22Rv1 (cell line): ENCODE measurements around the gene TPRG1.

ENCODE experiments used
- ZFX ChIP-seq: fragments of 450-650 bp; IDR thresholded peaks from 2 replicates; pipeline ENCODE4 v1.6.1; 2017; ENCODE audit warnings: antibody characterized with exemption, borderline replicate concordance
- TF ChIP-seq, protein P1 (sequence below): fragments of 450-650 bp; IDR thresholded peaks from 2 replicates; pipeline ENCODE4 v1.5.1; 2017; ENCODE audit warnings: mild to moderate bottlenecking

DNA sequence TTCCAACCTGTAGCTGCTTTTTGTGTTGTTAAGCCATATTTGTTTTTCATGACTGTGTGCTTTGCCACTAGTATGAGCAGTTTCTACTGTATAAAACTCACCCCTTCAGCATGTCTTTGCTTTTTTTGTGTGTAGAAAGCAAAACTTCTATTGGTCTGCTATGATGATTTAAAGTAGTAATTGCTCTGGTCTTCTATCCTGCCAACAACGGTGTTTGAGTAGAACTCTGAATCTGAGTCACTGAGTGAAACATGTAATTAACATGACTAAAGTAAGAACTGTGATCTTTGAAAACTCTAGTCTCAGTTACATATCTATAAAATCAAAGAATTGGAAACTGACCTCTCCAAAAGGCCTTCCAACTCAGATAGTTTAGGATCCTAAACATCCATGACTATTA, 133.6 kb downstream of the TPRG1 start:
- TF ChIP-seq, protein P1, sequence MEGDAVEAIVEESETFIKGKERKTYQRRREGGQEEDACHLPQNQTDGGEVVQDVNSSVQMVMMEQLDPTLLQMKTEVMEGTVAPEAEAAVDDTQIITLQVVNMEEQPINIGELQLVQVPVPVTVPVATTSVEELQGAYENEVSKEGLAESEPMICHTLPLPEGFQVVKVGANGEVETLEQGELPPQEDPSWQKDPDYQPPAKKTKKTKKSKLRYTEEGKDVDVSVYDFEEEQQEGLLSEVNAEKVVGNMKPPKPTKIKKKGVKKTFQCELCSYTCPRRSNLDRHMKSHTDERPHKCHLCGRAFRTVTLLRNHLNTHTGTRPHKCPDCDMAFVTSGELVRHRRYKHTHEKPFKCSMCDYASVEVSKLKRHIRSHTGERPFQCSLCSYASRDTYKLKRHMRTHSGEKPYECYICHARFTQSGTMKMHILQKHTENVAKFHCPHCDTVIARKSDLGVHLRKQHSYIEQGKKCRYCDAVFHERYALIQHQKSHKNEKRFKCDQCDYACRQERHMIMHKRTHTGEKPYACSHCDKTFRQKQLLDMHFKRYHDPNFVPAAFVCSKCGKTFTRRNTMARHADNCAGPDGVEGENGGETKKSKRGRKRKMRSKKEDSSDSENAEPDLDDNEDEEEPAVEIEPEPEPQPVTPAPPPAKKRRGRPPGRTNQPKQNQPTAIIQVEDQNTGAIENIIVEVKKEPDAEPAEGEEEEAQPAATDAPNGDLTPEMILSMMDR, result no peak
- no peak for TF ChIP-seq ZFX
